ENCODE results near the gene PLG.
"Not testable (repeated sequence)": the region's sequence is repeated elsewhere in the genome, so short reads cannot be mapped to it uniquely, and the experiment has no call there.

Gene PLG

DNA sequence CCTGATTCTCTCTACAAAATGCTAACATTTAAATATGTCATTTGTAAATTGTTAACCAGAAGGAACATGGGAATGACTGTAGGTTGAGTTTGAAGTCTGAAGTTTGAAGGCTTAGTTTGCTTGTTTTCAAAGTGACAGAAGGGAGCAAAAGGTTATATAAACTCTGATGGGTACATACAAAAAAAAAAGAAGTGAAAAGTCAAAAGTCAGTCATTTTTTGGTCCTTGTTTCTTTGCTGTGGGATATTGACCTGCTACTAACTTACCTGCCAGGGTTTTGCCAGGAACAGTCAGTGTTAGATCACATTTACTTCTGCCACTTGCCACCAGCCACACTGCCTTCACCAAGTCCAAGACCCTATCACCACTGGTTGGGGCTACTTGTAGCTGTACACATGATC is 6.9 kb downstream of the PLG start:
- DNase-seq = not testable (repeated sequence)

DNA sequence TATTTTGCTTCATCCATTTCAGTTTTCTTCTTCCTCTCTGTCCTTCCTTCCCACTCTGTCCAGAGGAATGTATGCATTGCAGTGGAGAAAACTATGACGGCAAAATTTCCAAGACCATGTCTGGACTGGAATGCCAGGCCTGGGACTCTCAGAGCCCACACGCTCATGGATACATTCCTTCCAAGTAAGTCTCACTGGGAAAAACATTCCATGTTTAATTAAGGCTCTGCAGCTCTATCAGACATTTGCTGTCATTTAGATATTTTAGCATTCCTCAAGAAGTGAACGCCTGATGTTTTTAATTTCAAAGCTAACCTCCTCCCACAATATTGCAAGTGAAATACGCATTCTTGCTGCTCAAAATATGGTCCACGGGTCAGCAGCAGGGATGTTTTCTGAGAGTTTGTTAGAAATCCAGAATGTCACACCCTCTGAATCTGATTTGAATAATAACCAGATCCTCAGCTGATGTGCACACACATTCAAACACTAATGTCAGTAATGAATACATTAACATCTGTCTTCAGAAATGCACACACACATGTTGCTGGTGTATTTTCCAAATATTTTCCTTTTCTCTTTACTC is 12.8 kb downstream of the PLG start:
- no peak for DNase-seq

DNA sequence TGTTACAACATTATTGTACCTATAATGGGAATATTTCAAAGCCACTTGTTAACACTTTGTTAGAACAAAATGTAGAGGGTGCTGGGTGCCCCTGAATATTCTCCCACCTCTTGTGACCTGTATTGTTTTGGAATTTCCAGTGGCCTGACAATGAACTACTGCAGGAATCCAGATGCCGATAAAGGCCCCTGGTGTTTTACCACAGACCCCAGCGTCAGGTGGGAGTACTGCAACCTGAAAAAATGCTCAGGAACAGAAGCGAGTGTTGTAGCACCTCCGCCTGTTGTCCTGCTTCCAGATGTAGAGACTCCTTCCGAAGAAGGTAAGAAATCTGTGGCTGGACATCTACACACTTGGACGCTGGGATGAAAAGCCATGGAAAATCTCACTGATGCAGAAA is 28.9 kb downstream of the PLG start:
- no peak for DNase-seq

DNA sequence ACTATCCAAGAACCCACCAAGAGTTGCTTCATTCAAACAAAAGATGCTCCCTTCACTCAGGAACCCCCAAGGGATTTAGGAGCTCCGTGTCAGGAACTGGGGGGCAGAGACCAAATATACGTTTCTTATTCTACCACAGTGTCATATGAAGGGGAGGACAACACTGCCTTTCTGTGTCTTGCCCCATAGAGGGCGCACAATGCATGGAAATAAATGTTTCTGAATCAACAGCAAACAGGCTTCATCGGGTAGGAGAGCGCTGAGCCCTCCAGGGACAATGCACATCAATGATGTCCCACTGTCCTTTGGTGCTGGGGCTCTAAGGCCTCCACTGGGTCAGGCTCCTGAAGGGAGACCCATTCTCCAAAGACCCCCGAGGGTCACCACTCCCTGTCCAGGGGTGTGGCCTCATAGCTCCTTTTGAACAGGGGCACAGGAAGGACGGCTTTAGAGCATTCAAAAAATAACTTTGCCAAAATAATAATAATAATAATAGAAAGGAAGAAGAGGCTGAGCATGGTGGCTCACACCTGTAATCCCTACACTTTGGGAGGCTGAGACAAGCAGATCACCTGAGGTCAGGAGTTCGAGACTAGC is 31.1 kb downstream of the PLG start:
- DNase-seq = peak; percentile 3 to 37

- DNase-seq = no peak
These were observed 32.6 kb downstream of the PLG start for GRCh38 chr6:160734627-160735026.

DNA sequence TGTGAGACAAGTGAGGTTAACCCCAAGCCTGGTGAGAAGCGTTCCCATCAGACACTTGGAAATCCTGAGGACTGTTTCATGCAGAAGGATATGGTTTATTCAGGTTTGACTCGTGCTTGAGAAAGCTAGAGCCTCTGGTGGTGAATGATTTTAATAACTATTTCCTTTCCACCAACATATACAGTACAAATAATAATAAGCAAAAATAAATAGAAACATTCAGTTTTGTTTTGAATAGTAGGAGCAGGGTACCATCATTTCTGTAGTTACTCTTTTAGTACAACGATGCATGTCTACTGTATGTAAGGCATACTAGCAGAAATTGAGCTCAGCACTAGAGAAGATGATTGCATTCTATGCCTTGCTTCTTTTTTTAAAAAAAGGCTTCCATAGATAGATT is 33.5 kb downstream of the PLG start:
- DNase-seq = no peak

GRCh38 chr6:160737934-160738333 is 35.9 kb downstream of the PLG start:
- no peak for DNase-seq

DNA sequence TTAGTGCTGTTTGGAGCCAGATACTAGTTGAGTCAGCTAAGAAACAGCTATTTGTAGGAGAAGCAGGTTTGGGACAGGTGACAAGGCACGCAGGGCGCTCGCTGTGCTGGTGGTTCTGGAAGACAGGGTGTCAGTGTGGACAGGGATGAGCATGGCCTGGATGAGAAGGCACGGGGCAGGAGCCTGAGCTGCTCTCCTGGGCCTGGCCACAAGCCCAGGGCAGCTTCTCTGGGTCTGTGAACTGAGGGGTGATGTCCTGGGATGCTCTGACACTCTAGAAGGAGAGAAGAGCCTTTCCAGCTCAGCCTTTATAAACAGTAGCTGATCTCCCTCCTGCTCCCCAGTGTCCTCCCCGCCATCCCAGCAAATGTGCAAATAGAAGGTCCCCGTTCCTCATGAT is 37.9 kb downstream of the PLG start:
- no peak for DNase-seq

GRCh38 chr6:160741012-160741411 is 39.0 kb downstream of the PLG start:
- DNase-seq = not testable (repeated sequence)

- no peak for DNase-seq
These were observed 40.0 kb downstream of the PLG start for GRCh38 chr6:160742090-160742489.

GRCh38 chr6:160750276-160750689 is 48.2 kb downstream of the PLG start:
- no peak for DNase-seq

- DNase-seq = not testable (repeated sequence)
These were observed 51.2 kb downstream of the PLG start for GRCh38 chr6:160753211-160753610.

DNA sequence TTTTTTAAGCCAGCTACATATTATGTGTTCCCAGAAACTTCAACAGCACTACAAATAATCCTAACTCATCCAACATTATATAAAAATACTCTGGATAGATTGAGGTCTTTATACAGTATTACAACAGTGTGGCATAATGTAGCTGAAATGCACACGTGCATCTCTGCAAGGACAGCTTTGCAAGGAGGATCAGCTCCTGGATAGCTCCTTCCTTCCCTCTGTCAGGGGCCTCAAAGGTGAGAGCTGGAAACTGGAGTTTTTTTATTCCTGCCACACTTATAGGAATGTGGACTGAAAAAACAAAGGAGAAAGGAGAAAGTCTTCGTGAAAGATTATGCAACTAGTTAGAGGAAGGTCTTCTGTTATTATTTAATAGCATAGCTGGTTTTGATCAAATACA is 53.1 kb downstream of the PLG start:
- DNase-seq = no peak

GRCh38 chr6:160756021-160756420 is 54.0 kb downstream of the PLG start:
- DNase-seq = no peak

DNA sequence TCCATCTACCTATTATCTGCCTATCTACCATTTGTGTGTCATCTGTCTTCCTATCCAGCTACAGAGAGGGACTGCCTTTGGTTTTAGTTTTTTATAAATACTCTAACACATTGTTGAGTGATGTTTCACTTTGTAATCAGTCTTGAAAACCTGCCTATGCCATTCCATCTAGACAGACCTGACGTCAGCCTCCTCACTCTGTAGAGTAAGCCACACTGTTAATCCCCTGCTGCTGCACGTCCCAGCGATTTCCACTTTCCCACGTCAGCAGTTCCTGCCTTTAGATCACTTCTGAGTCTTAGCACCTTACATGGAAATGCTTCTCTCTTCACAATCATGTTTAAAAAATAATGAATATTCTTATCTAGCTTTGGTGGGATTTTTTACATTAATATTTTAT is 54.8 kb downstream of the PLG start:
- DNase-seq = no peak

DNA sequence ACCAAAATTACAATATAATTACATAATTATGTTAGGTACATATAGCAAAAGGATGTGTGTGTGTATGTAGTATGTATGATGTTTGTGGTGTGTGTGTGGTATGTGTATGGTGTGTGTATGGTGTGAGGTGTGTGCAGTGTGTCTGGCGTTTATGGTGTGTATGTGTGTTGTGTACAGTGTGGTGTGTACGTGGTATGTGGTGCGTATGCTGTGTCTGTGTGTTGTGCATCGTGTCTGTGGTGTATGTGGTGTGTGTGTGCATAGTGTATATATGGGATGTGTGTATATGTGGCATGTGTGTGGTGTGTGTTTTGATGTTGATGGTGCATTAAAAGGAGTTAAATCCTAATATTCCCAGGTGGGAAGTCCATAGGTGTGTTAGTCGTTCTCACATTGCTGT is 62.8 kb downstream of the PLG start:
- no peak for DNase-seq

DNA sequence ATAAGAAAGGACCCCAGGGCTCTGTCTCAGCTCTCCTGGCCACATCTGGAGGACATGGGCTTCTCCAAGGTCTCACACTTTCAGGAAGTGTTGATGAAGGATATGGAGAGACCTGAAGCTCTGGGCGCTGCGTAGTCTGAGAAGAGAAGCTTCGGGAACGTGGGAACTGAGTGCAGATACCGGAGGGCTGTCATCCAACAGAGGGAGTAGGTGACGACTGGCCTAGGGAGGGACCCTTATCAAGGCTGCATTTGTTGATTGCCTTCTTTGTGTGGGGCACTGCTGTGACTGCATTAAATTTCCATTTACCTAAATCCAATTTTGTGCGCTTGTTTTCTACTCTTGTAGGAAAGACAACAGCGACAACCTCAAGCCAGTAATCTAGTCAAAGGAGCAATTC is 63.4 kb downstream of the PLG start:
- no peak for DNase-seq

DNA sequence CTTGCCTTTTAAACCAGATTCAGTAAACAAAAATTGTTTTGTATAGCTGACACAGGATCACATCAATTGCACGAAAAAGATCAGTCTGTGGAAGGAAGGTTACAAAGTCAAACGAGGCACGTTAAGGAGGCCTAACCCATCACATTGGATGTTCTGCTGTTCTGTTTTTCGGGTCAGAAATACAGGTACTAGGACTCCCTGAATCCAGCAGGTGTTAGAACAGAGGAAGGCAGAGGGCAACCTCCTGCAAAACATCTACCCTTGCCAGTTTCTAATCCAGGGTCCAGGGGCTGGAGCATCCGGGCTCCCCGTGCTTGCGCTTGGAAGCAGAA is 64.6 kb downstream of the PLG start:
- DNase-seq = no peak

GRCh38 chr6:160766989-160767646 is 65.1 kb downstream of the PLG start:
- peak; percentile 34 to 67 for DNase-seq

DNA sequence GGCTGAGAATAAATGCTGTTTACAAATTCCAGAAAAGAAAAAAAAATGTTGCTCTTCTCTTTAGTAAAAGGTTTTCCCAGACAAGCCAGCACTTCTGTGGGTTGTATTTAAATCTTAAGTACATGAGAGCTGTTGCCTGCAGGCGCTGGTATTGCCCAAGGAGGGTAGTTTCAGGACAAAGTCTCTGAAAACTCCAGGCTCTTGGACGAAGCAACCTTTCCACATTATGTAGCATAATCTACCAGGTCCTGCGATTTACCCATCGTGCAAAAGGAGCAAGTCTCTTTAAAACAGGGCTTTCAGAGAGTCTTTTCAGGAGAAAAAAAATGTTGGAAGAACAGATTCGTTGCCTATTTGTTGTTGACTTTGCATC is 65.6 kb downstream of the PLG start:
- no peak for DNase-seq

- no peak for DNase-seq
These were observed 66.1 kb downstream of the PLG start for GRCh38 chr6:160768101-160768500.

DNA sequence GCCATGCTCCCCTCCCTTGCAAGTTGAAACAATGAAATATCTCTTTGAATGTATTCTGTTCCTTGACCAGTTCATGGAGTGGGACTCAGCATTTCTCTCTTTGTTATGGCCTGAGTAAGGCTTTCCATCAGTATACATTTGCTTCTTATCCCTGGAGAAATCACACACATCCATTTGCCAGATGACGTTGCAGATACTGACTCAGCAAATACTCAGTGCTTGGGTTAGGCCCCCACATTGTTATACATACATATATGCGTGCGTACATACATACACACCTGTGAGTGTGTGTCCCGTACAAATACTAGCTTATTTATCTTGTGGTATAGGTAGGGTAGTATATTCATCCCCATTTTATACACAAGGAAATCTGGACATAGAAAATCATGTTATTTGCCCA is 72.4 kb downstream of the PLG start:
- DNase-seq = no peak

DNA sequence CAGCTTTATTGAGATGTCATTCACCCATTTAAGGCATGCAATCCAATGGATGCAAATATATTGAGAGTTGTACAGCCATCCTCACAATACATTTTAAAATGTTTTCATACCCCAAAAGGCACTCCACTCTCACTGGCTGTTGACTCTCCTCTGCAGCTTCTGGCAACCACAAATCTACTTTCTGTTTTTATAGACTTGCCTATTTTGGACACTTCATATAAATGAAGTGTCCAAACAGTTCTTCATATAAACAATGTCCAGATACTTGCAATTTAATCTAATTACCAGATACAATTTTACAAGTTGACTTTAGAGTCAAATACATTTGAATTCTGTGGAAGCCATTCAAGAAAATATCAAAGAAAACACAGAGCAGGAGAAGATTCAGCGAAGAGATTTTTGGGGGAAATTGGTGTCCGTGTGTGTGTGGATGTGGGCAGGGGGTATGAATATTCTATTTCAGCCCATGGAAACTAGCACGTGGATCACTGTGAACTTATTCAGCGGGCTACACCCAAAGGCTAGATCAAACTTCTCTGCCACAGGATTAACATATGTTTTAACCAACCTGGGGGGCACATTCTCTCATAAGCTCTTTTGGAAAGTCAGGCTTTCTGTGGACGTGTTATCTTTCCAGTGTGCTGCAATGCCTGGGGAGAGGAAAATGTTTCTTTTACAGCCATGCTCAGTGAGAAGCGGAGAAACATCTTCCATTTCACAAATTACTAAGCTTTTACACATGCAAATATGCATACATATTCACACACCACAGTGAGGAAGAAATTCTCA is 73.9 kb downstream of the PLG start:
- no peak for DNase-seq

DNA sequence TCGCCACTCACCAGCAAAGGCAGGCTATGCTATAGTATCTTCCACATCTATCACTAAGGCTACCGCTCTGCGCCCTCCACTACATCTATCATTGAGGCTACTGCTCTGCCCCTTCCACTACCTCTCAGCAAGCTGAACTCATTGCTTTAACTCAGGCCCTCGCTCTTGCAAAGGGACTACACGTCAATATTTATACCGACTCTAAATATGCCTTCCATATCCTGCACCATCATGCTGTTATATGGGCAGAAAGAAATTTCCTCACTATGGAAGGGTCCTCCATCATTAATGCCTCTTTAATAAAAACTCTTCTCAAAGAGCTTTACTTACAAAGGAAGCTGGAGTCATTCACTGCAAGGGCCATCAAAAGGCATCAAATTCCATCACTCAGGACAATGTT is 77.1 kb downstream of the PLG start:
- DNase-seq = not testable (repeated sequence)

All from NCI-H1930 (cell line).